ENCODE measurements around the gene MPRIP.

GRCh38 chr17:17239832-17240231, 197.6 kb downstream of the MPRIP start:
- TF ChIP-seq, protein P1, sequence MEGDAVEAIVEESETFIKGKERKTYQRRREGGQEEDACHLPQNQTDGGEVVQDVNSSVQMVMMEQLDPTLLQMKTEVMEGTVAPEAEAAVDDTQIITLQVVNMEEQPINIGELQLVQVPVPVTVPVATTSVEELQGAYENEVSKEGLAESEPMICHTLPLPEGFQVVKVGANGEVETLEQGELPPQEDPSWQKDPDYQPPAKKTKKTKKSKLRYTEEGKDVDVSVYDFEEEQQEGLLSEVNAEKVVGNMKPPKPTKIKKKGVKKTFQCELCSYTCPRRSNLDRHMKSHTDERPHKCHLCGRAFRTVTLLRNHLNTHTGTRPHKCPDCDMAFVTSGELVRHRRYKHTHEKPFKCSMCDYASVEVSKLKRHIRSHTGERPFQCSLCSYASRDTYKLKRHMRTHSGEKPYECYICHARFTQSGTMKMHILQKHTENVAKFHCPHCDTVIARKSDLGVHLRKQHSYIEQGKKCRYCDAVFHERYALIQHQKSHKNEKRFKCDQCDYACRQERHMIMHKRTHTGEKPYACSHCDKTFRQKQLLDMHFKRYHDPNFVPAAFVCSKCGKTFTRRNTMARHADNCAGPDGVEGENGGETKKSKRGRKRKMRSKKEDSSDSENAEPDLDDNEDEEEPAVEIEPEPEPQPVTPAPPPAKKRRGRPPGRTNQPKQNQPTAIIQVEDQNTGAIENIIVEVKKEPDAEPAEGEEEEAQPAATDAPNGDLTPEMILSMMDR (IDR thresholded peaks at IDR 0.05), result no peak
- TF ChIP-seq POLR2A (IDR thresholded peaks at IDR 0.05), result no peak
